Left hindlimb (tissue), 1 donor: Measurements from ENCODE around the gene CCDC136.

Experiments used
- DNase-seq: peaks from one replicate; pipeline ENCODE4 v3.0.0-alpha.2; 2018

CCDC136 gene

GRCh38 chr7:128777156-128778123 is 14.3 kb upstream of the CCDC136 start:
- no peak for DNase-seq

DNA sequence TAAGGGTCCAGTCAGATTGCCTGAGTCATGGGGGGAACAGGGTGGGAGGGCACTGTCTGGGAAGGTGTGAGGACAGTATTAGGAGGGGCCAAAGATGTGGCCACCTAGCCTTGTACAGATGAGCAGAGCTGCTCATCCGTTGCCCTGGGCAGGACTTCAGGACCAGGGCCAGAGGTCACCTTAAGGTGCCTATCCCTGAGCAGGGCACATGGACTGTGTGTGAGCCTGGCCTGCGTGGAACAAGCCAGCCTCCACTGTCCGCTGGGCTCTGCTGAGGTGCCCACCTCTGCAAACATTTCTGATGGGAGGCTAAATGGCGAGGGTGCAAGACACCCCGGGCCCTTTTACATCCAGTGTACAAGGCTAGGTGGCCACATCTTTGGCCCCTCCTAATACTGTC is 12.8 kb upstream of the CCDC136 start:
- no peak for DNase-seq

GRCh38 chr7:128781126-128781525 is 10.6 kb upstream of the CCDC136 start:
- DNase-seq, result peak; percentile 76

- DNase-seq, result no peak
These were observed 9.9 kb upstream of the CCDC136 start for GRCh38 chr7:128781851-128782250.

DNA sequence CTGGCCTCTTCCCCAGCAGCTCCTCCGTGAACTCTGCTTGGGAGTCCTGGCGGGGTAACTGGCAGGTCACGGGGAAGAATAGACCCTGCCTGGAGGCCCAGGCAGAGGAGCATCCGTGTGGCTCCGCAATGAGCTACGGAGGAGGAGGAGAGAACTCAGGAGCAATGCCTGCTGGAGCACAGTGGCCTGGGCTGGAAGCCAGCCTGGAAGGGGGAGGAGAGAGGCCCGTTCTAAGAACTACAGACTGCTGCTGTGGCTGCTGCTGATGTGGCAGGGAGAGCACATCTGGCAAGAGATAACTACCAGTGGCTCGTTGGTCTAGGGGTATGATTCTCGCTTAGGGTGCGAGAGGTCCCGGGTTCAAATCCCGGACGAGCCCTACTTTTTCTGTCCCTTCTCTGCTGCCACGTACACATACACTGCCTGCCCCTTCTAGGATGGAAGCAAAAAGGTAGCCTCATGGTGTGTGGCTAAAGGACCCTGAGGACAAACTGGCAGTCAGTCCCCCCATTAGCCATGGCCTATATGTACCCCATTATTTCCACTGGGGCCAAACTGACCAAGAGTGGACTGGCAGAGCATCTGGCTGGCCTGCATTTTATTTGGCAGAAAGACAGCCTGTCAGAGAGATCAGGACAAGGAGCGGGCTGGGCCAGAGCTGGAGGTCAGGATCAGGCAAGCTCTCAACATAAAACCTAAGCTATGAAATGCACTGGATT is 8.5 kb upstream of the CCDC136 start:
- peak; percentile 93 for DNase-seq

DNA sequence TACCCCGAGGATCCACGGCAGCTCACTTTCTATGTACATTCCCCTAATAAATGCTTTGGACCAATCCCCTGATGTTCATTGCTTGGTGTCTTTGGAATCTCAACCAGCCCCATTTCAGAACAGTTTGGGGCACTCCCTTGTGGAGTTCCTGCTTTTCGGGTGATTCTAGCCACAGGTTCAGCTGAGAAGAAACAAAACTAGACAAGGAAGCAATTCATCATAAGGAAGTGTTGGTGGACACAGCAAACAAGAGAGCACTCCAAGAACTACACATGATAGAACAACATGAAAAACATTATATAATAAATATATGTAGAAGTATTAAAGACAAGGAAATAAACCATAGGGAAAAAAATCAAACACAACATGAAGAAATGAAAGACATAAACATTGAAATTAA is 6.0 kb upstream of the CCDC136 start:
- DNase-seq, result no peak

DNA sequence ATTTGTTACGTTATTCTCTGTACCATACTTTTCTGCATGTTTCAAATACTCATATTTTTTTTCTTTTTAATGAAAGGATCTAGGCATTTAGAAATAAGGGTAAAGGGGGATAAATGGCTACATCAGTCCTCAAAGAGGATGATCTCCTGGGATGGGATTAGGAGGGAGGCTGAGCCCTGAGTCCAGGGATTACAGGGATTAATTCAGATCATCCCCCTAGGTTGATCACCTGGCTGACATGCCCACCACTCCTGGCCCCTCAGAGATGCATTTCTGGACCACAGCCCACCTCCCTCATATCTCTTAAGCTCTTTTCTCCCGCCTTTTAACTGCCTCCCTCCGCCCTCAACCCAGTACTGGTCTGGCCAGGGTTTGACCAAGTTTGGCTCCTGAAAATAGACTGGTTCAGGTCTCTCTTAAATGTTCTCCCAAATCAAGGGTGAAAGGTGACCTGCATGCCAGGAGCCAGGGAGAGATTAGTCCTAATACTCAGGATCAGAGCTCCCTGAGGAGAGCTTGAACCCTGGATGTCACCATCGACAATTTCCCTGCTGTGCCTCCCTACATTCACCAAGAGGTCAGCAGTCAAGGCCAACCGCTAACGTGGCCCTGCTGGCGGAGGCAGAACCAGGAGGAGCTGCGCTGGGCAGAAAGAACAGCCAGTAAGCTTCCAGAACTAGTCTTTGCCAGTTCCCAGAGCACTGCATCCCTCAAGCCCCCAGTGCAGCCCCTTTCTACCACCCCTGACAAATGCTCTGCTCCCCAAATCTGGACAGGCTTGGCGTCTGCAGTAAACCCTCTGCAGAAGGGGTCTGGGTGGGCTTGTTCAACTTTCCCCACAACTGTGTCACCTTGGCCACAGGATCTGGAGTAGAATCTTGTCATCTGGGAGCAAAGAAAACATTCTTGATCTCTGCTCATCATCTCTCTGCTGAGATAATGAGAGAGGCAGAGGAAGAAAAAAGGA is 3.0 kb upstream of the CCDC136 start:
- no peak for DNase-seq

GRCh38 chr7:128790315-128791041 is 1.3 kb upstream of the CCDC136 start:
- DNase-seq, result no peak

GRCh38 chr7:128791972-128792327 is 182 bp downstream of the CCDC136 start:
- DNase-seq, result no peak

DNA sequence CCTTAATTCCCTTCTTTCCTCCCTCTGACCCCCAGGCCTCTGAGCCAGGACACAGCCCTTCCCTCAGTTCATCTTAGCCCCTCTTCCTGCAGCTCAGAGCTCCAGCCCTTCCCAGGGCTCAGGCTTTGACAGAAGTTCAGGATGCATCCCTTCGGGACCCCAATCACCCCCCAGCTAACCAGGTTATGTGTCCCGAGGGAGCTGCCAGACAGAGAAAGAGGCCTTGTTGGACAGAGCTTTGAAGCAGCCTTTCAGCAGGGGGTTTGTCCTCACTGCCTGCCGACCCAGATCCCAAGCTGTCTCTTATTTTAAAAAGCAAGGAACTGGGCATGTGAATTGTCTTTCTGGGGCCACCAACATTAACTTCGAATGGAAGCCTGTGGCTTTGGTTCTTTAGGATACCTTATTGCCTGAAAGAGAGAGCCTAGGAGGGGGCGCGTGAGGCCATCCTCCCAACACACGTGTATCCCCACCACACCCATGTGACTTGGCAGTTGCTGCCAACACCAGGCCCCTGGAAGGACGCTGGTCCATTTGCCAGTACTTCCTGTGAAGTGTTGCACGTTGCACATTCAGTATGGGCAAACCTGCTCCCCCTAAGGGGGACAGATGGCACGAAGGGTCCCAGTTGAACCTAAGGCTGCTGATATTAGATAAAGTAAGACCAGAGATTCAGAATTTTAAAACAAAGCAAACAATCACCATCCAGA is 858 bp downstream of the CCDC136 start:
- no peak for DNase-seq

DNA sequence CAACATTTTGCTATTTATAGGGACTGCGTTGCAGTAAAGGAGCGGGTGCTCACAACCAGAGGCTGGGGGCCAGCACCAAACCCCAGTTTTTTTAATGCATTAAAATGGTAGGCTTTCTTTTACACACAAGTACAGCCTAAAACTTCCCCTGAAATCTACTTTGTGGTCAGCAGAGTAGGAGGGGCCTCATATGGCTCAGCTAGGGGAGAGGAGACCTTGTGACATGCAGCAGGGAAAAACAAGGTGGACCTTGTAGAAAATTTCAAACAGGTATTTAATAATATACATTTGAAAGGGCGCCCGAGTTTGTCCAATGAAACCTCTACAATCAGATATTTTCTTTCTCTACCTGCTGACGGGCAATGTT is 1.4 kb downstream of the CCDC136 start:
- DNase-seq, result no peak

DNA sequence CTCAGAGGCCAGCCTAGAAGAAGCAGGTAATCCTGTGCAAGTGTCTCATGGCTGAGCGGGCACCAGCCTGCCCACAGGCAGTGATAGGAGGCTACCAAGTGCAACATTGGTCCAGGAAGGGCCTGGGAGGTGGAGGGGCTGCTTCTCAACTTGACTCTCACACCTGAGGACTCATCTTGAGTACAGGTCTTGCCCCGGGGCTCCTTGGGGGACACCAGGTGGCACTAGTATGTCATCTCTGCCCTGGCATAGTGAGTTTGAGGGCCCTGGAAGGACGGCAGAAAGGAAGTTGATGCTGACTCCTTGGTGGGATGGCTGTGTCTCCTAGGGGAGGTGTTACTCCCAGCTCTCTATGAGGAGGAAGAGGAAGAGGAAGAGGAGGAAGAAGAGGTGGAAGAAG is 2.3 kb downstream of the CCDC136 start:
- no peak for DNase-seq

GRCh38 chr7:128794436-128794835 is 2.7 kb downstream of the CCDC136 start:
- DNase-seq, result no peak

DNA sequence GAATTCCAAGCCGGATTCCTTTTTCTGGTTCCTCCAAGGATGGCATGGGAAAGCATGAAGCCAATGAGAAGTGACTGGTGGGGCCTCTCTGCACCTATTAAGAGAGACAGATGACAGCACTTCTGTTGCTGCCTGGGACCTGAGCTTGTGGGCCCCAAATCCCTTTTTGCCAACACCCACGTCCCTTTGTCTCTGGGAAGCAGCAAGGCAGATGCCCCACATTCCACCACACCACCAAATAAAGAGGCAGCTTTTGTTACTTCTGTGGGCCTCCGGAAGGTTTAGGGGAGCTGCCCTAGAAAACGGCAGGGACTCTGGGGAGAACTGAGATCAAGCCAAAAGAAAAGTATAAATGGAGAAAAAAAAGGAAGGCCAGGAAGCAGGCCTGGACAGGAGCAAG is 3.4 kb downstream of the CCDC136 start:
- no peak for DNase-seq

GRCh38 chr7:128796327-128796726 is 4.6 kb downstream of the CCDC136 start:
- DNase-seq, result peak; percentile 57

- no peak for DNase-seq
These were observed 7.7 kb downstream of the CCDC136 start for GRCh38 chr7:128799451-128799850.

DNA sequence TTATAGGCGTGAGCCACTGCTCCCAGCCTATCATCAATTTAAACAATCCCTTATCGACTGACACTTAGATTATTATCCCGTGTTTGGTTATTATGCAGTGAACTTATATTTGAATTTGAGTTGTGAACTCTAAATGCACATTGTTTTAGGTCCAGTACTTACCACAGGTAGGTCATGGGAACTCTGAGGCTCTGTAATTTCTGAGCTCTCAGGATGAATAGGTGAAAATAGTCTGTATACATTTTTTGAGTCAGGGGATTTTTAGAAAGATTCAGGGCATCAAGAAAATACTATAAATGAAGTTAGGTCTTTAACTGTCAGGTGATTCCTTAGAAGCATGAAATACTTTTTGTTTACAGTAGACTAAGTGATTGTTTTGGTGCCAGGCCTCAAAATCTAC is 8.8 kb downstream of the CCDC136 start:
- DNase-seq, result no peak

- no peak for DNase-seq
These were observed 9.2 kb downstream of the CCDC136 start for GRCh38 chr7:128801003-128801402.

GRCh38 chr7:128801667-128802418 is 10.1 kb downstream of the CCDC136 start:
- no peak for DNase-seq

- no peak for DNase-seq
These were observed 12.7 kb downstream of the CCDC136 start for GRCh38 chr7:128804484-128804883.

DNA sequence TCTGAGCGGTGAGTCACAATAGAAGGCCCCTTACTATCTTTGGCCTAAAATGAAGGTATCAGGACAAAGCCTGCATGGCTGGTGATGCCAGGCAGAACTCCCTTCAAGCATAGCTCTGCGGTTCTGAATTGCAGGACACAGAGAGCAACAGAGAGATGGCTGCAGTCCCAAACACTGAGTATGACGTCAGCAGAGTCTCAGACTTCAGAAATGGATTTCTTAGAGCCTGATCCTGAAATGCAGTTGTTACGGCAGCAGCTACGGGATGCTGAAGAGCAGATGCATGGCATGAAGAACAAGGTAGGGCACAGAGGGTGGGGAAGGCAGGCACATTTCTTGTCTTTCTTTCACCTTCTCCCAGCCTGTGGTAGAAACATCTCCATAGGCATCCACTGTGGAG is 13.5 kb downstream of the CCDC136 start:
- DNase-seq, result no peak
